GM21381 (cell line): ENCODE data around the gene SPSB1.

ENCODE experiments used
- ATAC-seq: cut with Tn5 transposase; IDR thresholded peaks from one replicate; pipeline ENCODE4 v1.9.1; 2021; ENCODE audit warnings: mild to moderate bottlenecking, moderate library complexity; ENCODE audit not compliant: unreplicated experiment

Gene SPSB1

DNA sequence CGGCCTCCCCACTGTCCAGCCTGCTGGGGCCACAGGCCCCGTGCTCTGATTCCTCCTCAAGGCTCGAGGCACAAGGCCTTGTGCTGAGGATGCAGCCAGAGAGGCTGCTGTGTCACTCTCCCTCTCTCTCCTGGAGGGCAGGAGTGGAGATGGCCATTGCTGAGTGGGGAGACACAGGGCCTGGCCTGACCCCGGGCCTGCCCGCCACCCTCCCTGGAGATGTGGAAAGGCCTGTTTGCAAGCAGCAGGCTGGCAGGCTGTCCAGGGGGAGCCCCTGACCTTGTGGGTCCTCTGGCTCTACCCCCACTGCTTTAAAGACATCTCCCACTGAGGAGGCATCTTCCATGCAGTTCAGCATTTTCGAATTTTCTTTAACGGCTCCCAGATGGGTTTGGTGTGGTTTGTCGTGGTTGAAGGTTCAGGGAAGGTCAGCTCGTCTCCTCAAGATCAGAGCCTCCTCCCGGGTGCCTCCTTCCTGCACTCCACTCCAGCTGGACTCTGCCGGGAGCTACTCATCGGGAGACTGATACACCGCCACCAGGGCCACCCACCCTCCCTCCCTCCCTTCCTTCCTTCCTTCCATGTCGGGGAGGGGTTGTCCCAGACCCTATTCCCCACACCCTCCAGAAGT is 69.1 kb downstream of the SPSB1 start:
- ATAC-seq, result no peak

DNA sequence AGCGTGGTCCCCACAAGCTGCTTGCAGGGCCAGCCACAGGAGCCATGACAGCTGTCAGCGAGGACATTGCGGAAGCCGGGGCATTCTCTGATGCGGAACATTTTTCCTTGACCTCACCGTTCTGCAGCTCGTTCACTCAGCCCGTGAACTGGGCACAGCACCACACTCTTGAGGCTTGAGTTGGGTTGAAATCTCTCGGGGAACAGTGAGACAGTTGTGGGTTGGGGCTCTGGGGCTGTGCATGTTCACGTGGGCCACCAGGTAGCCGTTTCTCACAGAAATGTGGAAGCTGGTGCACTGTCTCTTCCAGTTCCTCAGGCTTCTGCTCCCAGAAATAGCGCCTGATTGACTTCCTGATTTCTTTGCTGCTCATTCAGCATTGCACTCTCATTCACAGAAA is 69.8 kb downstream of the SPSB1 start:
- no peak for ATAC-seq

DNA sequence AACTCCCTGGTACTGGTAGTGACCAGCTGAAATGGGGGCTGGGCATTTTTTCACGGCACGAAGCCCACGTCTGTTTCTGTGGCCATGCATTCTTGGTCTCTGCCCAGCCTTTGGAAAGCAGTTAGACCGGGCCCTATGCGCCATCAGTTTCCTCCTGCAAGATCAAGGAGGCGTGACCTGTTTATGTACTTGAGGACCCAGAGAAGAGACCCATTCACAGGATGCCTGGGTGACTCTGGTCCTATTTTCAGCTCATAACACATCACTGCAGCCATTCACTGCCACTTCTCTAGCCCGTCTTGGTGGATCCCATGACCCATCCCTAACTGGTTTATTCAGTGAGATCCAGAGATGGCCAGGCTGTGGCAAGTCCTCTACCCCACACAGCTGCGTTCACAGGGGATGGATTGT is 70.4 kb downstream of the SPSB1 start:
- no peak for ATAC-seq

DNA sequence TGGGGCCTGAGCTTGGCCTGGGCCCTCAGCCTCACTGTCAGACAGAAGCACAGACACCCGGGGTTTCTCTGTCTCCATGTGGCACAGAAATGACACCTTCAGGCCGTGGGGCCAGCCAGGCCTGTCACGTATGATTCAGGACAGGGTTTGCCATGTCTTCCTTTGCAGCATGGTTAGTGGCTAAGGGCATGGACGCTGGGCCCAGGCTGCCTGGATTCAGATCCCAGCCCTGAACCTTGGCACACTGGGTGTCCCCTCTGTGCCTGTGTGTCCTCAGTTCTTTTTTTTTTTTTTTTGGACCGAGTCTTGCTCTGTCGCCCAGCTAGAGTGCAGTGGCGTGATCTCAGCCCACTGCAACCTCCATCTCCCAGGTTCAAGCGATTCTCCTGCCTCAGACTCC is 73.6 kb downstream of the SPSB1 start:
- no peak for ATAC-seq

DNA sequence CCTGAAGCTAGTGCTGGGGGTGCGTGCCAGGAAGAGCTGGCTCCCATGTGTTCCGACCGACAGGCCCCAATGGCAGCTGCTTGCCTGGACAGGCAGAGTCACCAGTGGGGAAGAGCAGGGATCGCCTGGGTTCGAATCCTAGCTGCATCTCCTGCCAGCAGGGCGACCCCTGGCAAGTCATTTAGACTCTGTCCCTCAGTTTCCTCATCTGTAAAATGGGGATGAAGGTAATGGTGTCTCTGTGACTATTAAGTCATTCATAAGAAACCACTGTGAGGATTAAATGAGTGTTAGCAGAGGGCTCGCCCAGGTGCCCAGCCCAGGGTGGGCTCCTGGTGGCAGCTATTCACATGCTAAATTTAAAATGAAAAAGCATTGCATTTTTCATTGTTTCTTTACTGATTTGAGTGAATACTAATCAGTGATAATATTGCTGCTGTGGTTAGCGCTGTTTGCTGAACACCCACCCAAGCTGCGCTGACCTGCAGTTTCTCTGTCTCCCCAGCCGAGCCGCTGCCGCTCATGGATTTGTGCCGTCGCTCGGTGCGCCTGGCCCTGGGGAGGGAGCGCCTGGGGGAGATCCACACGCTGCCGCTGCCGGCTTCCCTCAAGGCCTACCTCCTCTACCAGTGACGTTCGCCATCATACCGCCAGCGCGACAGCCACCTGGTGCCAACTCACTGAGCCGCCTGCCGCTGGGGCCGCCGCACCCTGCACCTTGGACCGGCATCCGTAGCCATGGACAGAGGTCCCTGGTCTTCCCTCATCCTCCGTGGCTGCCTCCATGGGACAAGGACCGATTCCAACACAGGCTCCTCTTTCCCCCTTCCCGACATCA is 74.5 kb downstream of the SPSB1 start:
- ATAC-seq, result no peak

DNA sequence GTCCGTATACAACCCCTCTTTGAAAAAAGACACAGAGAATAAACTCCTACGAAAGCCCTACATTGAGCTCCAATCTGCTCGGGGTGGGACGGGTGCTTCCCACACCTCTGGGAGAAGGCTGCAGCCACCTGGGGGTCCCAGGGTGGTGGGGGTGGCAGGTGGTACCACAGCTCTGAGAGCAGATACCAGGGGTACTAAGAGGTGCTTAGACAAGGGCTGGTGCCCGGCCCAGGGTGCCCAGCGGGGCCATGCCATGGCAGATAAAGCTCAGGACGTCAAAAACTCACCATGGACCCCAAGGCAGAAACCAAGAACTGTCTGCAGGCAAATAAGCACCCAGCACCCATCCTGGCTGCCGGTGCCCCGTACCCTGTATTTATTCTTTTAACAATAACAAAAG is 75.1 kb downstream of the SPSB1 start:
- no peak for ATAC-seq

DNA sequence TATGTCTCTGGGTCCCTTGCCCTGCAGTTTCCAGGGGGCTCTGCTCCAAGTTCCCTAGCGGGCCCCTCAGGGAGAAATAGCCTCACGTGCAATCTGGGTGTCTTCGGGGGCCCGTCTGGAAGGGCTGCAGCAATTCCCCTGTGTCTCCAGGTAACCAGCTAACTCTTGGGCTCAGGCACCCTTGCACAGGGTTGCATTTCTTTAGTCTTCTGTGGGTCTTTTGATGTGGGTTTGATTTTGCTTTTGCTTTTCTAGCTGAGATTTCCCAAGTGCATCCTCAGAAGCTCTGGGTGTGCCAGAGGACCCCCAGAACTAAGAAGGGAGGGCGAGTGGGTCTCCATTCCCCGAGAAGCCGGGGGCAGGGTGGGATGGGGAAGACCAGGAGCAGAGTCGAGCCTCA is 75.7 kb downstream of the SPSB1 start:
- ATAC-seq, result no peak

DNA sequence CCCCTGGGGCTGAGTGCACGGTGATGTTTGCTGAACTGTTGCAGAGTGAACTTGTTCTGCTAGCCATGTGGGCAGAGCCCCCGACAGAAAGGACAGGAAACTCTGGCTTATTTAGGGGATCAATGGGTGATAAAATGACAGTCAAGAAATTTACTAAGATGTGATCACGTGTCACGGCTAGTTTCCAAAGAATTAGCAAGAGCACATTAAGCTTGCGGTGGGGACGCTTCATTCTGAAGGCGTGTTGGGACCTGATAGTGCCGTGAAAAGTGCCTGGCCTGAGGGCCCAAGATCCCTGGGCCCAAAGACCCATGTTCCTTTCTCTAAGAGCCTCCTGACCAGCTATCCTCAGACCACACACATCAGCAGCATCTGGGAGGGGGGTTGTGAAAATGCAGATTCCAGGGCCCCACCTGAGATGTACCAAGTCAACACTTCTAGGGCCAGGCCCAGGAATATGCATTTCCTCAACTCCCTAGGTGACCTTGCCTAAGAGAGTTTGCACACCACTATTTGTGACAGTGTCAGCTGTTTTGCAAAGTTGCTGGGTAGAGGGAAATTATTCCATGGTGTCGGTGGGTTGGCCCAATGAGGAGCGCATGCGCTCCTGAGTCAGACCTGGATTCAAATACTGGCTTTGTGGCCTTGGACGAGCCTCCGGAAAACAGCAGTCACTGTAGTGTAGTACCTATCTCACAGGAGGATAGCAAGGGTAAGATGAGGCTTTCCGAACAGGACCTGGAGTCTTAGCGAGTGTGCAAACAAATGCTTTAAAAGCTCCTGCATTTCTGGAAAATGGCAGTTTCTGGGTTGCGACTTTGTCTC is 77.5 kb downstream of the SPSB1 start:
- ATAC-seq, result no peak

DNA sequence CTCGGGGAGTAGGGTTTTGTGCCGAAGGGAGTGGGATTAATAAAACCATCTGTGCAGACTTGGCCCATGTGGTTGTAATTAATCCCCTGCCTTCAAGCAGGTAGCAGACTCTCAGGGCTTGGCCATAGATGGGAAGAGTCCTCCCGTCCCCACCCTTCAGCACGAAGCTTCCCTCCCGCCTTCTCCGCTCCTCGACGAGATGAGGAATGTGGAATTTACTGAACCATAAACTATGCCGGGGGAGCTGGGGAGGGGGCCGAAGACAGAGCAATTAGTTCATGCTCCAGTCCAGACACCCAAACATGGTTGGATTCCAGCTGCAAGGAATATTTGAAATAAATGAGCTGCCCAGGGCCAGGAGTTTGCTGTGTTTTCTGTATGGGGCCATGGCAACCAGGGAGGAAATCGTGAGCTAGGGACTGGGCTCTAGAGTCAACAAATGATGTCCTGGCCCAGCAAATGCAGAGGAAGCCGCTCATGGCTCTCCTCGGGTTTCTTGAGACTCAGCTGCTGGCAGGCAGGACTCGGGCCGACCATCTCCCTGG is 78.8 kb downstream of the SPSB1 start:
- ATAC-seq, result no peak

DNA sequence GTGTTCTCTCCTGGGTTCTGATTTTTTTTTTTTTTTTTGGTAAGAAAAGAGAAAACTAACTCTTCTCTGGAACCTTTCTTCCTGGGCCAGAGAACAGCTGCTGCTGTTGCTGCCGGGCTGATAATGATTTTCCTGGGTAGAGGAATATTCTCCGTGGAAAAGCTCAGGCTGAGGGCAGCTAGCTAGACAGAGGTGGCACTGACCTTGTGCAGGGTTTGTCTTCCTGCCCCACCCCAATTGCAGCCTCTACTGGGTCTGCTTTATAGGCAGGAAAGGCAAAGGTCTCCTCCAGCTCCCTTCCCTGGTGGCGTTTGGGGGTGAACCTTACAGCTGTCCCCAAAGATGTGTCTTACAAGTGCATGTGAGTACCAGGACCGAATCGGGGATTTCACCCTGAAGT is 79.3 kb downstream of the SPSB1 start:
- ATAC-seq, result no peak

DNA sequence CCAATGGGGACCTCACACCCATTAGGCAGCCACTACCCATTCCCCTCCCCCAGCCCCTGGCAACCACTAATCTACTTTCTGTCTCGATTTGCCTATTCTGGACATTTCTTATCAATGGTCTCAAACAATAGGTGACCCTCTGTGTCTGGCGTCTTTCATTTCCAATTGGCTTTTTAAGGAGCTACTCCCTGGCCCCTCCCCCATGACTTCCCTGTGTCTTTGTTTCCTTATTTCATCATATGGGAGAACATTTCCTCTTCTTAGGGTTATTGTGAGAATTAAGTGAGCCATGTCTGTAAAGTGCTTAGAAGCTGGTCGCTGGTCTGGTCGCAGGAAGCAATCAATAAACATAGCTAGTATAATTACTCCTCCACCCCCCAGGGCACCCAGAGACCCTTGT is 80.9 kb downstream of the SPSB1 start:
- ATAC-seq, result no peak

DNA sequence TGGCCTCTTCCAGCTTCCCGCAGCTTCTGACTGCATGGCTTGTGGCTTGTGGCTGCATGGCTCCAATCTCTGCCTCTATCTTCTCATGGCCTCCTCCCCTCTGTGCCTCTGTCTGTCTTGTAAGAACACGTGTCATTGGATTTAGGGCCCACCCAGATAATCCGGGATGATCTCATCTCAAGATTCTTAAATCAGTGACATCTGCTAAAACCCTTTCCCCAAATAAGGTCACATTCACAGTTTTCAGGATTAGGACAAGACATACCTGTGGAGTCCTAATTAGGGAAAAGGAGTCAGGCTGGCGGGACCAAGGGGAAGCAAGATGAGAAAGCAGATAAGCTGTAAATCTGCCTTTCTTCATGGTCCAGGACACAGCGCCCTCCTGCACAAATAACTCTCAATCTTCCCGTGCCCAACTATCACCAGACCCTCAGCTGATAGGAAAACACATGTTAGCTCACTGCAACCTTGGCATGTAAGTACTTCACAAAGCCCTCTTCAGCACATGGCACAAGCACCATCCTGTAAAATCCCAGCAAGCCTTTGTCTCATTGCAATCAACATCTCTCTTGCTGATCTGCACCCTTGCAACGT is 82.2 kb downstream of the SPSB1 start:
- ATAC-seq, result no peak

DNA sequence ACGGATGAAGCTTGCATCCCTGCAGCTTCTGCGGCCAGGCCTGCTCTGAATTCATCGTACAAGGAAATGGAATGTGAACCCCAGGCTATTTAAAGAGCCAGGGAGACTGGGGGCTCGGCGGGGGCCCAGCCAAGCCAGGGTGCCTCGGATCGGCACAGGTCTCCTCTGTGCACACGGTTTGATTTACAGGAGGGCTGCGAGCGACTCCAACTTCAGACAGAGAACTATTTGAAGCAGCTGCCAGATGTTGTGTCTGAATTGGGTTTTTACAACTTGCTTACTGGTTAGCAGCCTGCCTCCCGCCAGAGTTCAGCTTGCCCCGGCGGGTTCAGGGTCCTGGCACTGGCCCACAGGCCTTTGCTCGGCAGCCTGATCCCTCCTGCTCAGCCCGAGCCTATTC is 83.2 kb downstream of the SPSB1 start:
- no peak for ATAC-seq

DNA sequence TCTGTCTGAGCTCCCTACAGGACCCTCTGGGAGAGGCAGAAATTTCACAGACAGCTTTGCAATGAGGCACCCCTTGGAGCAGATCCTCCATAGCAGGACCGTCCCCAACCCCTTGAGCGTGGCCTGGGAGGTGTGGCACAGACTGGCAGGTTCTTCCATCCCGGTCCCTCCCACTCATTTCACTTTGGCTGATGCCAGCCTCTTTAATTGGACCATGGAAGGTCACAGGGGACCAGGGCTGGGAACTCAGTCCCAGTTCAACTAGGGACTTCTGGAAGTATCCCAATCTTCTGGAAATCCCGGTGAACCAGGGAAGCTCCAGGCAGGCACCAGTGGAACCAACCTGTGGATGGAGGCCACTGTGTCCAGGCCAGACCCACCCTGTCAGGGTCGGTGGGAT is 83.7 kb downstream of the SPSB1 start:
- no peak for ATAC-seq

DNA sequence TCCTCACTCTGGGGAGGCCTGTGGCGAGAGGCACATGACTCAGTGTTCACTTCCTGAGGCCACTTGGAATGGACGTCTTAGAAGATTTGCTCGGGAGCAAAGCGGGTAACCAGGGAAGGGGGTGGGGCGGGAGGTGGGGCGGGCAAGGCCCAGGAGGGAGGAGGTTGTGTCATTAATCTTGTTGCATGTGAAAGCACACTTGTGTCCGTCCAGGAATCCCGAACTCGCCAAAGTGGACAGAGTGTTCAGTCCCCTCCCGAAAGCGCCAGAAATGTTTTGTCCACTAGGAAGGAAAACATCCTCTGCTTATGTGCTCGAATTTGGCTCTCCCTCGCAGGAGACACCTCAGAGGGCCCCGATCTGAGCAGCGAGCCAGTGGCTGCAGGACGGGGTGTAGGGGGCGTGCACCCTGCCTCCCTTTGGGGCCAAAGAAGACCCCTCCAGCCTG is 84.2 kb downstream of the SPSB1 start:
- no peak for ATAC-seq

DNA sequence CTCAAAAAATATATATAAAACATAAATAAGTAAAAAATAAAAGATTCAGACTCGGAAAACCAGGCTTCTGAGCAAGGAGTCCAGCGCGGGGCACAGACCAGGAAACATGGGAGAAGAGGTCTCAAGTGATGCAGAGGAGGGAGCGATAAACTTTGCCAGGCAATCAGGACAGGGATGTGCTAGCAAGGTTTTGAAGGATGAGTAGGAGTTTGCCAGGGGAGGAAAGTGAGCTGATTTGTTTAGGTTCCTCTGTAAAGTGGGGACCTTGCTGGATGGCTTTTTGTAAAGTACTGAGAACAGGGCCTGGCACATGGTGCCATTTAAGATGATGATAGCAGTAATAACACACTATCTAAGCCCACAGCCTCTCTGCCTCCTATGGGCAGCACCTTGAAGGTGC is 86.1 kb downstream of the SPSB1 start:
- no peak for ATAC-seq

DNA sequence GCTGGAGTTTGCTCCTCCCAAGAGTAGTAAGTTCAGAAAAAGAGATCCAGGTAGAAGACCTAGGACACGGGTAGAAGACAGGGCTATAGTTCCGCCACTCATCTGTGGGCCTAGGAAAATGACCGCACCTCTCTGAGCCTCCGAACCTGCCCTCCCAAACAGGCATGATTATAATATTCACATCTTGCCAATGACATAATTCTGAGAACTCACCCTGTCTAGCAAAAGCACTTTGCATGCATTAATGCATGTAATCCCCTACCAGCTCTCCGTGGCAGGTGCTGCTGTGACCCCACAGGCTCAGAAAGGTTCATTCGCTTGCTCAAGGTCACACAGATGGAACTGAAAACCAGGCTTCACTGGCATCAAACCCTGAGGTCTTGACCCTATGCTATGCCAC is 88.0 kb downstream of the SPSB1 start:
- ATAC-seq, result no peak

DNA sequence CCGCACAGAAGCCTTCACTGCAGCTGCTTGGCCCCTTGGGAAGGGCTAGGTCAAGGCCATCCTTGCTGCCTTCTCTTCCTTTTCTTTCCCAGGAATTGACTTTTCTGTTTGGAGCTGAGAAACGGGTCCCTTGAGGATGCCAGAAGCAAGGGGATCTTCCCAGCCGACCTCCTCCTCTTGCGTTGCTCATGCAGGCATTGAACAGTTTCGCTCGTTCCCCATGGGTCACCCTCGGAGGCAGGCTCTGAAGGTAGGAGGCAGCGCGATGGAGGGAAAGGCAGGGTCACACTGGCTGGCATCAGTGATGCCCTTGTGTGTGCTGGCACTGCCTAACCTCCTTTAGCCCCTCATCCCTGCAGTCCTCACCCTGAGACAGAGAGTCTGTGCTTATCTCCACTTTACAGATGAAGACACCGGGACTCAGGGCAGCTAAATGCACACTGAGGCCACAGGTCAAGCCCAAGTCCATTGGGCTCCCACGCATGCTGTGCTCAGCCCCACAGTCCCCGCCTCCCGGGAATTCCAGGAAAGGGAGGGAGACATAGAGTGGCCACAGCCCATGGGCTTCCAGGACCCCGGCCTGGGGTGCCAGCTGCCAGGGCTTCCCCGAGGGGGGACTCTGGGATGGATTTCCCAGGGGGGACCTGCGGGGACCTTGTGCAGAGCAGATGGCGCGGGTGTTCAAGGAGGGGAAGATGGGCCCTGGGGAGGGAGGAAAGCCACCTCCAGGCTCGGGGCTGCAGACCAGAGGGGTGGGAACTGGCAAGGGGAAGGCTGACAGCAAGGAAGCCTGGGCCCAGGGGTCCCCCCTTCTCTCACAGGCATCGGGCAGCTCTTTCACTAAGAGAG is 90.2 kb downstream of the SPSB1 start:
- no peak for ATAC-seq

DNA sequence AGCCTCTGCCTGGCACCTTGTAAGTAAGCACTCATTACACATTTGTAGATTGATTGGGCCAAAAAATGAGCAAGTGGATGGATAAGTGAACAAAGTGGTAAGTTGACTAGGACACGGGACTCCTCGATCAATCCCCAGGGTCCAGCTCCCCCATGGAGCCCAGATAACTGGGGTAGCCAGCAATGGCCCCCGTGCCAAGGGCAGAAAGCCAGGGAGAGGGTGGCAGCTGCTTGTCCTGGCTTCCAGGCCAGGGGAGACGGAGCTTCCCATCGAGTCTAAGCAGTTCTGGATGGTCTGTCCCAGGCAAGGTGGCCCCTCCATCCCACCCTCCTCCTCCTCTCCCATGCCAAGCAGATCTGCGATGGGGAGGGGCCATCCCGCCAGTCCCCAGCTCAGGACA is 91.4 kb downstream of the SPSB1 start:
- ATAC-seq, result no peak

DNA sequence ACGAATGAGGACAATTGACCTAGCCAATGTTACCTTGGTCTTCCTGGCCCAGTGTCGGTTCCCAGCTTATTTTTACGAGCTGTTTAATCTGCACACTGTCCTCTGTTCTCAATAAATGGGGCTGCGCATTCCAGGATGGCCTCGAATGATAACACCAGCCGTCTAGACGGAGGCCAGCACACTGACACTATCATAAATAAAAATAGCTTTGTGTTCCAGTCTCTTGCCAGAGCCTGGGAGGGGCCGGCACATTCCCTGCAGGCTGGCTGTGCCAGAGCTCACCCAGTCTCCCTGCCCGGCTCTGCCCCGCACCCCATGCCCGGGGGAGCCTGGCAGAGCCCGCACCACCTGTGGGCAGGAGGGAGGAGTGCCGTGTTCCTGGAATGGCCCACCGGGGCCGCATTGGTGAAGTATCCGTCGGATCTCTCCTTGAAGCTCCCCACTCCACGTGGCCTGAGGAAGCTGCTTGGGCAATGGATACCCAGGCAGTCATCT is 92.1 kb downstream of the SPSB1 start:
- ATAC-seq, result no peak
